ENCODE measurements around the gene FBXO27. TPM values are rescaled to one million over a fixed set of nuclear protein-coding genes. Genes with fewer than 3 reads are reported as not detected.
"Not testable (repeated sequence)": the region's sequence is repeated elsewhere in the genome, so short reads cannot be mapped to it uniquely, and the experiment has no call there.

The FBXO27 gene
- total RNA-seq, result 10 to 100 TPM; 19.2 to 19.8 TPM
- long read RNA-seq, partial matches to known transcripts, result 11 of 16 reads
- long read RNA-seq, other reads (novel, unspliced or antisense), result 4 of 16 reads

GRCh38 chr19:39032063-39032918, at the start of gene FBXO27:
Gene FBXO27, minus strand, starts transcription at chr19:39032549. Its CDS starts 322 bp downstream, at chr19:39032227.
- ATAC-seq, result peak; percentile 63 to 65
- intact Hi-C loops (cut with DNase I), result no loop called here
- peak; percentile 52 for DNase-seq

- ATAC-seq (no peak), DNase-seq (no peak)
- intact Hi-C loops (cut with DNase I), result no loop called here
These were observed 48.1 kb upstream of the FBXO27 start for GRCh38 chr19:39080431-39080830.

GRCh38 chr19:39078436-39079200, 46.3 kb upstream of the FBXO27 start:
- intact Hi-C loops (cut with DNase I), result no loop called here
- DNase-seq (no peak), ATAC-seq (no peak)

- no peak for DNase-seq
These were observed 45.0 kb upstream of the FBXO27 start for GRCh38 chr19:39077323-39077722.

GRCh38 chr19:39074942-39075341, 42.6 kb upstream of the FBXO27 start:
- intact Hi-C loops (cut with DNase I), result no loop called here
- no peak for ATAC-seq

More at GRCh38 chr19:39077323-39077722, 45.0 kb upstream of the FBXO27 start:
- intact Hi-C loops (cut with DNase I), result no loop called here
- no peak for ATAC-seq

GRCh38 chr19:39074205-39074692, 41.9 kb upstream of the FBXO27 start:
- ATAC-seq (no peak), DNase-seq (no peak)
- intact Hi-C loops (cut with DNase I), result no loop called here

More at GRCh38 chr19:39074942-39075341, 42.6 kb upstream of the FBXO27 start:
- no peak for DNase-seq

- no peak for ATAC-seq
- DNase-seq, result no peak
- intact Hi-C loops (cut with DNase I), result no loop called here
These were observed 38.5 kb upstream of the FBXO27 start for GRCh38 chr19:39070888-39071287.

GRCh38 chr19:39068259-39068658, 35.9 kb upstream of the FBXO27 start:
- DNase-seq; ATAC-seq; intact Hi-C loops (cut with DNase I): not testable (repeated sequence)

GRCh38 chr19:39067104-39067503, 34.8 kb upstream of the FBXO27 start:
- DNase-seq (no peak), ATAC-seq (no peak)
- intact Hi-C loops (cut with DNase I), result no loop called here

GRCh38 chr19:39065928-39066327, 33.6 kb upstream of the FBXO27 start:
- ATAC-seq, result no peak
- no peak for DNase-seq
- intact Hi-C loops (cut with DNase I), result no loop called here

- intact Hi-C loops (cut with DNase I), result no loop called here
- DNase-seq, result no peak
- ATAC-seq, result no peak
These were observed 32.1 kb upstream of the FBXO27 start for GRCh38 chr19:39064405-39064804.

- intact Hi-C loops (cut with DNase I), result no loop called here
- no peak for ATAC-seq
These were observed 27.8 kb upstream of the FBXO27 start for GRCh38 chr19:39060171-39060570.

GRCh38 chr19:39059302-39059701, 27.0 kb upstream of the FBXO27 start:
- intact Hi-C loops (cut with DNase I), result no loop called here
- no peak for DNase-seq
- no peak for ATAC-seq

More at GRCh38 chr19:39060171-39060570, 27.8 kb upstream of the FBXO27 start:
- no peak for DNase-seq

GRCh38 chr19:39057615-39058014, 25.3 kb upstream of the FBXO27 start:
- intact Hi-C loops (cut with DNase I), result no loop called here

GRCh38 chr19:39054091-39054470, 21.7 kb upstream of the FBXO27 start:
- DNase-seq, result no peak
- intact Hi-C loops (cut with DNase I), result no loop called here

More at GRCh38 chr19:39057615-39058014, 25.3 kb upstream of the FBXO27 start:
- no peak for ATAC-seq
- DNase-seq, result no peak

GRCh38 chr19:39053276-39054090, 21.1 kb upstream of the FBXO27 start:
- intact Hi-C loops (cut with DNase I), result no loop called here
- DNase-seq (no peak), ATAC-seq (no peak)

More at GRCh38 chr19:39054091-39054470, 21.7 kb upstream of the FBXO27 start:
- ATAC-seq, result no peak

- no peak for ATAC-seq
- no peak for DNase-seq
- intact Hi-C loops (cut with DNase I), result no loop called here
These were observed 20.5 kb upstream of the FBXO27 start for GRCh38 chr19:39052846-39053245.

GRCh38 chr19:39052243-39052746, 19.9 kb upstream of the FBXO27 start:
- intact Hi-C loops (cut with DNase I), result no loop called here
- peak; percentile 55 for DNase-seq
- peak in 1 of 2 donors; percentile 42 for ATAC-seq

GRCh38 chr19:39047073-39047472, 14.7 kb upstream of the FBXO27 start:
- ATAC-seq, result no peak
- intact Hi-C loops (cut with DNase I), result no loop called here
- DNase-seq, result no peak

Data from left cardiac atrium (tissue), 4 donors.